CD4-positive, CD25-positive, alpha-beta regulatory T cell (primary cell): Measurements from ENCODE around the gene RIMBP2. TPM values are rescaled to one million over a fixed set of nuclear protein-coding genes. Genes with fewer than 3 reads are reported as not detected.
A peak's percentile ranks its signal among the peaks of the same experiment; 100 is the strongest.

Experiments
- ATAC-seq, 2 donors: fragments of 150-1000 bp; cut with Tn5 transposase; one replicate each; pipeline ENCODE4 v1.10.0; 2021; ENCODE audit warnings: low read depth in 2 of 2, moderate number of reproducible peaks in 2 of 2, moderate library complexity in 1 of 2
- DNase-seq, 3 donors: peaks; one replicate each; pipeline versions ENCODE4 v3.0.0 to v3.0.0-alpha.2; 2012 to 2022; ENCODE audit warnings: mixed read lengths in 1 of 3
- H3K27ac ChIP-seq: one replicate; pipeline ENCODE4 v1.7.0; 2013; ENCODE audit warnings: mild to moderate bottlenecking, low read length; ENCODE audit not compliant: insufficient read depth, poor library complexity, severe bottlenecking
- H3K27me3 ChIP-seq: one replicate; pipeline ENCODE4 v1.7.0; 2013; ENCODE audit warnings: low read length; ENCODE audit not compliant: control insufficient read depth, insufficient read depth
- H3K36me3 ChIP-seq: one replicate; pipeline ENCODE4 v1.7.0; 2013; ENCODE audit warnings: mild to moderate bottlenecking, low read length, moderate library complexity; ENCODE audit not compliant: control insufficient read depth, insufficient read depth
- H3K4me1 ChIP-seq: 2 replicates; pipeline ENCODE4 v1.7.0; 2013; ENCODE audit warnings: mild to moderate bottlenecking, low read length; ENCODE audit not compliant: insufficient read depth, control insufficient read depth, poor library complexity, severe bottlenecking
- H3K4me3 ChIP-seq: one replicate; pipeline ENCODE4 v1.7.0; 2013; ENCODE audit warnings: low read depth, mild to moderate bottlenecking, low read length, moderate library complexity
- H3K9me3 ChIP-seq, 2 experiments: 1 replicate in 1 of 2; 2 replicates in 1 of 2; pipeline ENCODE4 v1.7.0; 2013; ENCODE audit warnings: low read length in 2 of 2, mild to moderate bottlenecking in 1 of 2, moderate library complexity in 1 of 2; ENCODE audit not compliant: control insufficient read depth in 2 of 2
- H3K27ac Mint-ChIP-seq, 3 donors: one replicate each; pipeline ENCODE4 v1.8.0; 2020 to 2022; ENCODE audit warnings: mild to moderate bottlenecking in 3 of 3, mixed read lengths in 3 of 3, moderate library complexity in 2 of 3
- H3K27me3 Mint-ChIP-seq: one replicate; pipeline ENCODE4 v1.8.0; 2022; ENCODE audit warnings: mild to moderate bottlenecking, mixed read lengths
- H3K36me3 Mint-ChIP-seq: one replicate; pipeline ENCODE4 v1.8.0; 2020; ENCODE audit warnings: mixed read lengths
- H3K4me1 Mint-ChIP-seq, 4 donors: one replicate each; pipeline ENCODE4 v1.8.0; 2020 to 2022; ENCODE audit warnings: mixed read lengths in 4 of 4, mild to moderate bottlenecking in 1 of 4
- H3K4me3 Mint-ChIP-seq, 4 donors: one replicate each; pipeline ENCODE4 v1.8.0; 2020 to 2022; ENCODE audit warnings: mild to moderate bottlenecking in 4 of 4, mixed read lengths in 4 of 4, moderate library complexity in 3 of 4
- H3K9me3 Mint-ChIP-seq, 7 donors: one replicate each; pipeline ENCODE4 v1.8.0; 2020 to 2022; ENCODE audit warnings: mixed read lengths in 7 of 7, mild to moderate bottlenecking in 3 of 7, moderate library complexity in 2 of 7
- polyA plus RNA-seq, 4 donors: library from polyadenylated mRNA; unstranded; fragments of 300-500 nt; fragmentation: Illumina TruSeq; gene quantifications; one replicate each; pipeline ENCODE4 v1.2.3, GENCODE V29; 2021
- total RNA-seq: library from RNA; stranded (reverse); gene quantifications from one replicate; pipeline ENCODE4 v1.2.3, GENCODE V29; 2022

The RIMBP2 gene
- total and polyA plus RNA-seq, 5 donors from 2014 or later: not detected

DNA sequence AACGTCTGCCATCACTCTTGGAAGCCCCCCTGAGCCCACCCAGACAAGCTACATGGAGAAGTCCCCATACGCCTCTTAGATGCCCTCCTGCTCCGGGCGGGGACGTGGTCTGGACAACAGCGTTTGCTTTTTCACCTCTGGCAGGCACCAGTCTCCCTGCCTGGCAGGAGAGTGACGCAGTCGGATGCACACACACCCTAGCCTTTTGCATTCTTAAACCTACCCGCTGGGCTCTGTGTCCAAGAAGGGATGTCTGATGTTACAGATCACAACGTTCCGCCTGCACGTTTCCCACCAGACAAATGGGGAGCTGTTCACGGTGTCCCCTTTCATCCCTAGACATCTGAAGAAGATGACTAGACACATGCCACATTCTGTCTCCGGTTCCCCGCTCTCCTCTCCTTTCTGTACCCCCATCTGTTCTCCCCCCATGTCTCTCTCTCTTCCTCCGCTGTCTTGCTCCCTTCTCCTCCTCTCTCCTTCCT is 100.2 kb downstream of the RIMBP2 start:
- H3K9me3 Mint-ChIP-seq: peaks cover 0 to 1% (median 0%) of the 10 kb centered on the region in 7 donors
- no peak overlapping the region for H3K4me3 ChIP-seq
- no peaks in the 10 kb centered on the region for H3K9me3 ChIP-seq
- H3K36me3 Mint-ChIP-seq: no peaks in the 10 kb centered on the region
- no peaks in the 10 kb centered on the region for H3K27me3 Mint-ChIP-seq
- H3K27ac ChIP-seq: no peak overlapping the region
- H3K4me1 ChIP-seq: no peaks in the 10 kb centered on the region
- H3K4me3 Mint-ChIP-seq: no peak overlapping the region
- no peak overlapping the region for H3K27ac Mint-ChIP-seq
- no peak for ATAC-seq
- no peaks in the 10 kb centered on the region for H3K4me1 Mint-ChIP-seq
- no peaks in the 10 kb centered on the region for H3K36me3 ChIP-seq
- H3K27me3 ChIP-seq: no peaks in the 10 kb centered on the region
- DNase-seq: no peak

- Mint-ChIP-seq H3K9me3 (peaks cover 0 to 1% (median 0%) of the 10 kb centered on the region in 7 donors), H3K4me1 (no peaks in the 10 kb centered on the region), H3K27me3 (no peaks in the 10 kb centered on the region), H3K36me3 (no peaks in the 10 kb centered on the region), H3K27ac (no peak overlapping the region), H3K4me3 (no peak overlapping the region)
- Histone ChIP-seq H3K27ac (no peak overlapping the region), H3K4me3 (no peak overlapping the region), H3K36me3 (no peaks in the 10 kb centered on the region), H3K9me3 (no peaks in the 10 kb centered on the region), H3K27me3 (no peaks in the 10 kb centered on the region), H3K4me1 (no peaks in the 10 kb centered on the region)
- ATAC-seq (no peak), DNase-seq (no peak)
These were observed 101.6 kb downstream of the RIMBP2 start for GRCh38 chr12:130614530-130614905.

DNA sequence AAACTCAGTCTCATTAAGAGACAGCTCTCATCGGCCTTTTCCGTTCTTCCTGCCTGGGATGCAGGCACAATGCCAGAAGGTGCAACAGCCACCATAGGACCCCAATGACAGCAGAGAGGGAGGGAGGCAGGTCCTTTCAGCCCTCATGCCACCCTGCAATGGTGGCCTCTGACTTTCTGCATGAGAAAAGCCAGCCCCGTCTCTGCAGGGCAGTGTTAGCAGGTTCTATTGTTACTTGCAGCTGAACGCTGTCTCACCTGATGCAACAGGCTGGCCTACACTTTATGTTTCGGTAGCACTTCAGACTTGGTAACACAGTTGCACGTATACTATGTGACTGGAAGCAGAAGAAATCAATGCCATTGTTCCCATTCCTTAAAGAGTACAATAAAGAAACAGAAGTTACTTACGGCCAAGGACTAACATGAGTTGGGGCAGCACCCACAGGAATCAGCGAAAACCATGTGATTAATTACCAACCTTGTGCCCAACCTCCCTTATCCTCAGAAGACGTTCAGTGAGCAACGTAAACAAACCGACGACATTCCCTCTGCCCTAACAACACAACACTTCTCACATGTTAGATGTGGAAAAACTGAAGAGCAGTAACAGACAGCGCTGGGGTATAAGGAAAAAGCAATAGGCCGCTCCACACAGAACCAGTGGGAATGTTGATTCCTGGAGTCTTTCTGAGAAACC is 102.1 kb downstream of the RIMBP2 start:
- Mint-ChIP-seq H3K36me3 (no peaks in the 10 kb centered on the region), H3K9me3 (peaks cover 0 to 1% (median 0%) of the 10 kb centered on the region in 7 donors), H3K27ac (no peak overlapping the region), H3K27me3 (no peaks in the 10 kb centered on the region), H3K4me1 (no peaks in the 10 kb centered on the region), H3K4me3 (no peak overlapping the region)
- no peaks in the 10 kb centered on the region for H3K4me1 ChIP-seq
- ATAC-seq (no peak), DNase-seq (no peak)
- H3K4me3 ChIP-seq: no peak overlapping the region
- H3K36me3 ChIP-seq: no peaks in the 10 kb centered on the region
- H3K27ac ChIP-seq: no peak overlapping the region
- H3K9me3 ChIP-seq: no peaks in the 10 kb centered on the region
- H3K27me3 ChIP-seq: no peaks in the 10 kb centered on the region

GRCh38 chr12:130613131-130613530 is 103.0 kb downstream of the RIMBP2 start:
- no peaks in the 10 kb centered on the region for H3K27me3 Mint-ChIP-seq
- H3K36me3 ChIP-seq: no peaks in the 10 kb centered on the region
- ATAC-seq: no peak
- no peaks in the 10 kb centered on the region for H3K9me3 ChIP-seq
- no peaks in the 10 kb centered on the region for H3K27me3 ChIP-seq
- H3K4me1 Mint-ChIP-seq: no peaks in the 10 kb centered on the region
- peaks cover 0 to 1% (median 0%) of the 10 kb centered on the region in 7 donors for H3K9me3 Mint-ChIP-seq
- peak overlapping the region in 1 of 3 donors; percentile 74 for H3K27ac Mint-ChIP-seq
- H3K4me1 ChIP-seq: no peaks in the 10 kb centered on the region
- DNase-seq: no peak
- H3K36me3 Mint-ChIP-seq: no peaks in the 10 kb centered on the region
- no peak overlapping the region for H3K4me3 Mint-ChIP-seq
- H3K27ac ChIP-seq: no peak overlapping the region
- no peak overlapping the region for H3K4me3 ChIP-seq

DNA sequence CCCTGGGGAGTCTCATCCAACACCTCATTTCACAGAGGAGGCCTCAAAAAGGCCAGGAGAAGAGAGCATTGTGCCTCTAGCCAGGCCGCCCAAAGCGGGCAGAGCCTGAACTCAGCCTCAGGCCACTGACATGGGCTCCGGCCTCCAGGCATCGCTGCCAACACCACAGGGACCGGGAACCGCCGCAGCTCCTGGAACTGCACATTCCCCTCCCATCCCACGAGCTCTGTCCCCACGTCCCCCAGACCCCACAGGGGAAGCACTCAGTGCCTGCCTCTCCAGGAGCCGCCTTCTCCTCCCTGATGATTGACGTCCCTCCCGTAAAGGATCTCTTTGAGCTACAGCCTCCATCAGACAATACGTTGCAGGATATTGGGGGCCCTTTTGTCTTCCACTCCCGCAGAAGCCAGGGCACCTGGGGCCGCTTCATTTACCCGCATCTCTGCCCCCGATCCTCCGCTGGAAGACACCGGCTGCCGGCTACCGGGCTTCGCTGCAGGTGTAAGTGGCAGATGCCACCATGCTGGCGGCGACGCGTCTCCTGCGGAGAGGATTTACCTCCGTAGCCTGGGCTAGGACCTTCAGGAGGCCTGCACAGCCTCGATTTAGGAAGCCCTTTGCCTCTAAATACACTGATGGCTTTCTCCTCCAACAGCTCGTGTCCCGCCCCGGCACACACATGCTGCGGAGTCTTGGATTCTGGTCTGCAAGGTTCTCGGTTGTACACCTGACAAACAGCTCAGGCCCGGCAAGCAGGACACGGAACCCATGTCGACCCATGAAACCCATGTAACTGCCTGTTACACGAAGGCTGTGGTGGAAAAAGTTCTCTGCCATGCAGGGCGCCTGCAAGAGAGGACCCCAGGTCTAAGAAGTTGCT is 104.8 kb downstream of the RIMBP2 start:
- H3K27ac Mint-ChIP-seq: no peak overlapping the region
- H3K27me3 Mint-ChIP-seq: no peaks in the 10 kb centered on the region
- H3K4me3 Mint-ChIP-seq: no peak overlapping the region
- Histone ChIP-seq H3K27me3 (no peaks in the 10 kb centered on the region), H3K27ac (no peak overlapping the region), H3K36me3 (no peaks in the 10 kb centered on the region), H3K9me3 (no peaks in the 10 kb centered on the region), H3K4me1 (no peaks in the 10 kb centered on the region), H3K4me3 (no peak overlapping the region)
- H3K4me1 Mint-ChIP-seq: no peaks in the 10 kb centered on the region
- ATAC-seq (no peak), DNase-seq (no peak)
- peaks cover 0 to 1% (median 0%) of the 10 kb centered on the region in 7 donors for H3K9me3 Mint-ChIP-seq
- H3K36me3 Mint-ChIP-seq: no peaks in the 10 kb centered on the region

DNA sequence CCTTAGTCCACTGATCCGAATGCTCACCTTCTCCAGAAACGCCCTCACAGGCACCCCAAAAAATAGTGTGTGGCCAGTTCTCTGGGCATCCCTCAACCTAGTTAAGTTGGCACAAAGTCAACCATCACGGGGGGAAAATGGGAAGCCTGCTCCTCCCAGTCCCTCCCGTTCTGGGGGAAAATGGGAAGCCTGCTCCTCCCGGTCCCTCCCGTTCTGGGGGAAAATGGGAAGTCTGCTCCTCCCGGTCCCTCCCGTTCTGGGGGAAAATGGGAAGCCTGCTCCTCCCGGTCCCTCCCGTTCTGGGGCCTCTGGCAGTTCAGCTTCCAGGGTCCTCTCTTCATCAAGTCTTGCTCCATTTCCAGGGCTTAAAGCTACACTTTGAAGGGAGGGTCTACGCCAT is 106.1 kb downstream of the RIMBP2 start:
- ATAC-seq (no peak), DNase-seq (no peak)
- Histone ChIP-seq H3K9me3 (no peaks in the 10 kb centered on the region), H3K27me3 (no peaks in the 10 kb centered on the region), H3K27ac (no peak overlapping the region), H3K36me3 (no peaks in the 10 kb centered on the region), H3K4me3 (no peak overlapping the region), H3K4me1 (no peaks in the 10 kb centered on the region)
- Mint-ChIP-seq H3K4me1 (no peaks in the 10 kb centered on the region), H3K36me3 (no peaks in the 10 kb centered on the region), H3K27ac (no peak overlapping the region), H3K4me3 (no peak overlapping the region), H3K27me3 (no peaks in the 10 kb centered on the region), H3K9me3 (peaks cover 0 to 1% (median 0%) of the 10 kb centered on the region in 7 donors)

GRCh38 chr12:130608831-130609230 is 107.3 kb downstream of the RIMBP2 start:
- Histone ChIP-seq H3K27me3 (no peaks in the 10 kb centered on the region), H3K4me3 (no peak overlapping the region), H3K36me3 (no peaks in the 10 kb centered on the region), H3K9me3 (no peaks in the 10 kb centered on the region), H3K4me1 (no peaks in the 10 kb centered on the region), H3K27ac (no peak overlapping the region)
- Mint-ChIP-seq H3K4me3 (no peak overlapping the region), H3K27ac (no peak overlapping the region), H3K4me1 (no peaks in the 10 kb centered on the region), H3K9me3 (peaks cover 0 to 3% (median 0%) of the 10 kb centered on the region in 7 donors), H3K36me3 (no peaks in the 10 kb centered on the region), H3K27me3 (no peaks in the 10 kb centered on the region)
- ATAC-seq (no peak), DNase-seq (no peak)
